GM12892 (cell line): ENCODE measurements around the gene PADI3.

ENCODE experiments used
- DNase-seq: peaks from one replicate; pipeline ENCODE4 v3.0.0; 2011; ENCODE audit not compliant: insufficient read length
- FAIRE-seq: peaks from 2 replicates; lab custom pipeline; 2011; peaks lifted over from hg19 to GRCh38; lab: Jason Lieb, UNC
- POLR2A ChIP-seq: IDR thresholded peaks from 2 replicates; pipeline ENCODE4 v1.6.1; 2011; ENCODE audit warnings: low read depth, low read length, control low read depth
- POLR2AphosphoS5 ChIP-seq: IDR thresholded peaks from 2 replicates; pipeline ENCODE4 v1.6.1; 2011; ENCODE audit warnings: low read depth, low read length, control low read depth
- TAF1 ChIP-seq: IDR thresholded peaks from 2 replicates; pipeline ENCODE4 v1.6.1; 2011; ENCODE audit warnings: low read depth, mild to moderate bottlenecking, control low read depth, low read length, borderline replicate concordance

PADI3 gene

DNA sequence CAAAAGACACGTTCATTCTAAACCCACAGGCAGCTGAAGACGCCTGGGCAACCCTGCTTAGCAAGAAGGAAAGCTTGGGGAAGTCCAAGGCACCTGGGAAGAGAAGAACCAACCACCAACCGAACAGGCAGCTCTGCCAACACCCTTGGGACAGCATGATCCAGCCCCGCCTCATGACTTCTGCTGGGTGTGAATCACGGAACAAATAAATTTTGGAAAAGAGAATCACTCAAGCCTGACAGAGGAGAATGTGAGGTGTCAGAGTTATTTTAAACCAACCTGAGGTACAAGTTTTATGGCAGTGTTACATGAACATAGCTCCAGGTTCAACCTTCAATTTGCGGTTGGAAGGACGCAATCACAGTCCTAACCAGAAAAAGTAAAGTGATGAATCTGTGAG, 49.1 kb downstream of the PADI3 start:
- FAIRE-seq (no peak), DNase-seq (no peak)
- TF ChIP-seq POLR2AphosphoS5, result no peak
- TF ChIP-seq POLR2A, result no peak
- no peak for TF ChIP-seq TAF1

DNA sequence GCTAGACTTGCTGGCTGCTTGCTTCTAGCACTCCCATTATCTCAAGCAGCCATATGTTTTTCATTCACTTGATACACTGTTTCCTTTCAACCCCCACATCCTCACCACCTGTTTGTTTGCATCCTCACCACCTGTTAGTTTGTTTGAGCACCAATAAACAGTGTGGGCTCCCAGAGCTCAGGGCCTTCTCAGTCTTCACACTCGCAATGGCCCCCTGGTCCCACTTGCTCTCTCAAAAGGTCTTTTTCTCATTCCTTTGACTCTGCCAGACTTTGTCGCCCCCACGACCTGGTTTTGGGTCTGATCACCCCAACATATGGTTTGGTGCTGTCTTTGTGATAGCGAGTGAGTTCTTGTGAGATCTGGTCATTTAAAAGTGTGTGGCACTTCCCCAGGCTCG, 52.9 kb downstream of the PADI3 start:
- no peak for FAIRE-seq

DNA sequence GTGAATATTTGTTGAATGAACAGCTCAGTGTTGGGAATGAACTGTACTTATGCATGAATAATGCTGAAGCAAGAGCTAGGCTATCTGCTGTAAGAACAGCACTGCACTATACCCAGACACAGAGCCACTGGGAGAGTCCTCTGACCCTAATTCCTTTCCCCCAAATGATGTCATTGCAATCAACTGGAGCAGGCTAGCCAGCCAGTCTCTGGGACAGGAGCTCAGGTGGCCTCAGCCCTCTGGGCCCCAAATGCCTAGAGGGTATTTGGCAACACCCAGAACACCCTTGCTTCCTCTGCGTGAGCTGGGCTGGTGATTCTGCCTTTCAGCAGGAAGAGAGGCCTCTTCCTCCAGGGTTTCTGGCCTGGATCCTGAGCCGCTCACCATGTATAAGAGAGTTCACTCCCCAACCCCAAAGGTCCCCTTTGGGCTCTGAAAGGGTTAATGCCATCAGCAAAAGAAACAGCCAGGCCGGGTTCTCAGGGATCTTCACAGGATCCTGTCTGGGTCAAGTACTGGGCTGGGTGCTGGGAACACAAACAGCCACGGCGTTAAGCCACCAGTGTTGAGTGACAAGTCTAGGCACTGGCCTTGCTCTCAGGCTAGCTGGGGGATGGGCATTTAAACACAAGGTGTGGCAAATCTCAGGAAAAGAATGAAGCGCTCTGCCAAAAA, 55.4 kb downstream of the PADI3 start:
- no peak for FAIRE-seq
- DNase-seq, result no peak
- TF ChIP-seq POLR2A (no peak), TAF1 (no peak), POLR2AphosphoS5 (no peak)

More for the DNA sequence above, 52.9 kb downstream of the PADI3 start:
- TF ChIP-seq TAF1, result no peak
- TF ChIP-seq POLR2A, result no peak
- TF ChIP-seq POLR2AphosphoS5, result no peak
- no peak for DNase-seq

DNA sequence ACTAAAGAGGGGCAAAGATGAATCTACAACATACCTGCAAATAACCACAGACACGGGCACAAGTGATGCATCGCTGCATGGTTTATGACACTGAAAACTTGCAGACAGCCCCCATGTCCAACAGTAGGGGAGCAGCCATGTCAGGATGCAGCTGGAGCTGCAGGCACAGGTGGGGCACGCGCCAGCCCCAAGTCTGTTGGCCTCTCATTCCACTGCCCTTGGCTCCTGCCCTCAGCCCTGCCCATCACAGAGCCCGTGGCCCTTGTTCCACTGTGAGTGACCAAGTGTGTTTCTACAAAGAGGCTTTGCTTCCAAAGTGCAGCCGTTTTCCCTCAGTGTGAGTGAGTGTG, 55.9 kb downstream of the PADI3 start:
- FAIRE-seq, result no peak
- no peak for TF ChIP-seq POLR2A
- no peak for TF ChIP-seq TAF1
- TF ChIP-seq POLR2AphosphoS5, result no peak
- DNase-seq, result no peak

DNA sequence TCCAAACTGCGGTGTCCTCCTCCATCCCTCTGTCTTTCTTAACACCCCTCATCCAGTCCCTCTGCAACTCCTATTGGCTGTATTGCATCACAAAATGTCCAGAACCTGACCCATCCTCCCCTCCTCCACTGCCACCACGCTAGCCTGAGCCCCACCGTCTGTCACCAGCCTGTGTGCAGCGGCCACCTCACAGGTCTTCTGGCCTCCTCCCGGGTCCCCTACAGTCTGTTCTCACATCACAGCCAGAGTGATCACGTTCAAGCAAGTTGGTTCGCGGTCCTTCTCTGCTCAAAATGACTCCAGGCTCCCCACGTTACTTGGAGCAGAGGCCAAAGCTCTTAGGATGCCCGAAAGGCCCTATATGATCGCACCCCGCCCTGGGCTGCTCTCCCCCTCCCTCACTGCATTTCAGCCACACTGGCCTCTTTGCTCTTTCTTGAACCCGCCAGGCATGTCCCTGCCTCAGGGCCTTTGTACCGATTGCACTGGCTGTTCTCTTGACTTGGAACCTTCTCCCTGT, 56.7 kb downstream of the PADI3 start:
- no peak for FAIRE-seq
- TF ChIP-seq POLR2AphosphoS5 (no peak), POLR2A (no peak), TAF1 (no peak)
- no peak for DNase-seq

DNA sequence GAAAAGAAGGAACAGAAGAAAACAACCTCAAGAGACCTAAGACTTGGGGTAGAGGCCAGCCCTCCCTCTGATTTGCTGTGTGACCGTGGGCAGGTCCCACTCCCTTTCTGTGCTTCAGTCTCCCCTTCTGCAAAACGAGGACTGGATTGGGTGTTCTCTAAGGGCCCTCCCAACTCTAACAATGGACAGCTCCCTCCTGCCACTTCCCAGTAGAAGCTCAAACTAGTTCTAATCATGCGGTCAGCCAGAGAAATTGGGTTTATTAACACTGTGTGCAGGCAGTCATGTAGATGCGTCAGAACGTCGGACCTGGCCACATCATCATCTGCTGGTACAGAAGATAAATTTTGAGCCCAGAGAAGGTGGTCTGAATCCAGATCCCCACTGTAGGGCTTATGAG, 57.5 kb downstream of the PADI3 start:
- FAIRE-seq (no peak), DNase-seq (no peak)
- TF ChIP-seq POLR2A (no peak), TAF1 (no peak)

DNA sequence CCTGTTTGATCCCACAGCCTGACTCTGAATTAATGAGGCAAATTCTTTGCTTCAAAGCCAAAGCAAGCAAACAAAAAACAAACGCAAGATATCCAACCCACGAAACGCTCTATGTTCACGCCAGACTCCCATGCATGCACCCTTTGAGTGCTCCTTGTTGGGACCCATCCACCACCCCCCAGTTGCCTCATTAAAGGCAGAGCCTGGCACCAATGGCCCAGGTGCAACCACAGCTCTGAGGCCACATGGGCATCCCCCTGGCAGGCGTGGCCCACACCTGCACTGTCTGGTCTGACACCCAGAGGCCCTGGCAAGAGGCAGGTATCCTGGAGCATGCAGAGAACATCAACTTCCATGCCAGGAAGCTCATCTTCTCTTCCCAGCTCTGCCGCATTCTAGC, 58.0 kb downstream of the PADI3 start:
- DNase-seq, result no peak
- FAIRE-seq, result no peak
- TF ChIP-seq TAF1, result no peak
- no peak for TF ChIP-seq POLR2A
- TF ChIP-seq POLR2AphosphoS5, result no peak

DNA sequence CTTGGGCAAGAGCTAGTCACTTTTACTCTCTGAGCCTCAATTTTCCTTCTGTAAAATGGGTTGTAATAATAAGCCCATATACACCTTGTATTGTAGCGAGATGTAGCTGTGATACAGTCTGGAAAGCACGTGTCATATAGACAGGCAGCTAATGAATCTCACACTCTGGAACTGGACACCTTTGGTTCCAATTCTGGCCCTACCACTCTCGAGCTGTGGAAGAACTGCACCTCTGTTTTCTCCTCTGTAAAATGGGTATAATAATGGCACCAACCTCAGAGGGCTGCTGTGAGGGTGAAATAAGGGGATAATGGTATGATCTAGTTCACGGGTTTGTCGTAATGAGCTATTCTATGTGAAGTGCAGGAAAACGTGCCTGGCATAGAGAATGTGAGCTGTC, 58.4 kb downstream of the PADI3 start:
- no peak for DNase-seq
- TF ChIP-seq TAF1 (no peak), POLR2A (no peak), POLR2AphosphoS5 (no peak)
- FAIRE-seq, result no peak

DNA sequence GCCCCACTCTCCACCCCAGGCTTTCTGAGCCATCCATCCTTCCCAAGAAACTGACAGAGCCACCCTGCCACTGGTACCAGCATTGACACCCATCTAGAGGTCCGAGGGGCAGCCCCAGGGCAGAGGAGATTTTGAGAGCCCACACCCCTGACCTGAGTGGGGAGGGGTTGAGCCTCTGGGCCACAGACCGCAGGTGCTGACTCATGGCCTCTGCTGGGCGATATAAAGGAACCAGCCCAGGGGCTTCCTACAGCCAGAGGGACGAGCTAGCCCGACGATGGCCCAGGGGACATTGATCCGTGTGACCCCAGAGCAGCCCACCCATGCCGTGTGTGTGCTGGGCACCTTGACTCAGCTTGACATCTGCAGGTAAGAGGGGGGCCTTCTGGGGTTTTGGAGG, 59.0 kb downstream of the PADI3 start, which contains the start of gene PADI4:
TSS of gene PADI4 (plus strand) at position 252 of the 400 bp plus-strand sequence. CDS start at position 278, 26 bp downstream.
- no peak for DNase-seq
- TF ChIP-seq POLR2AphosphoS5, result no peak
- TF ChIP-seq POLR2A, result no peak
- no peak for TF ChIP-seq TAF1
- FAIRE-seq, result no peak

DNA sequence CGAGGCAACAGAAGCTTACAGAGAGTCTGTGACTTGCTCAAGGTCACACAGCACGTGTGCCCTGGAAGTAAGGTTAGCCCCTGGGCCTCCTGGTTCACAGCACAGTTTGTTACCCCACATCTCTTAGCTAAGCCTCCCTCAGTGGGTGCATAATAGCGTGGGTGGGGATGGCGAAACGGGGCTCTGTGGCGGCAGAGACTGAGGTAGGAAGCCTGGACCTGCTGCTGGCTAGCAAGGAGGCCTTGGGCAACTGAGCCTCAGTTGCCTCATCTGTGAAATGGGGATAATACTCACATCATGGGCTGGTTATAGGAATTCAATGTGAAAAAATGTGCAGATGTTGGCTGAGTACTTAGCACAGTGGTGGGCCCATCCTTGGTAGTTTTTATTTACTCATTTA, 59.7 kb downstream of the PADI3 start:
- DNase-seq (no peak), FAIRE-seq (no peak)
- no peak for TF ChIP-seq TAF1
- no peak for TF ChIP-seq POLR2AphosphoS5

DNA sequence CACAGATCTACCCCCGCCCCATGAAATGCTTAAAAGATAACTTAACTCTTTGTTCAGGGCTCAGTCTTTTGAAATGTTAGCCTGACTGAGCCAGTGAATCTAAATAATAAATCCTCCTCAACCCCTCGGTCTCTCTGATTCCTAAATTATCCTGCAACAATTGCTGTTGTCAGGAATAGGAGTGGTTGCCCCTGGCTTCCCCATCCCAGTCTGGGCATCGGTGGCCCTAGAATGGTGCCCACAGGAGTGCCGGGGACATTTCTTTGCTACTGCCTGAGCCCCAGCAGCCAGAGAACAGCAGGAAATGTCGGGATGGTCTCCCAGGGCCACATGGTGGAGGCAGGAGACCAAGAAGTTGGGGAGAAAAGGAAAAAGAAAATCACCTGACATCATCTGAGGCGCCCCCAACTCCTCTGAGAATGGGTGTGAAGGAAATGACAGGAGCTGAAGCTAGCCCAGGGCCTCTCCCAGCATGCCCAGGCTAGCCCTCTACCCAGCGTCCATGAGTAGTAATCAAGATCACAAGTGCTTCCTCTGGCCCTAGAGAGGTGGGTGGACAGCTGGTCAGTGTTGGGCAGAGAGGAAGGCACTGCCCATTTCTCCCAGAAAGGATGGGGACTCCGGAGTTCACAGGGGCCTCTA, 60.6 kb downstream of the PADI3 start:
- TF ChIP-seq TAF1 (no peak), POLR2A (no peak), POLR2AphosphoS5 (no peak)
- FAIRE-seq, result no peak
- no peak for DNase-seq

DNA sequence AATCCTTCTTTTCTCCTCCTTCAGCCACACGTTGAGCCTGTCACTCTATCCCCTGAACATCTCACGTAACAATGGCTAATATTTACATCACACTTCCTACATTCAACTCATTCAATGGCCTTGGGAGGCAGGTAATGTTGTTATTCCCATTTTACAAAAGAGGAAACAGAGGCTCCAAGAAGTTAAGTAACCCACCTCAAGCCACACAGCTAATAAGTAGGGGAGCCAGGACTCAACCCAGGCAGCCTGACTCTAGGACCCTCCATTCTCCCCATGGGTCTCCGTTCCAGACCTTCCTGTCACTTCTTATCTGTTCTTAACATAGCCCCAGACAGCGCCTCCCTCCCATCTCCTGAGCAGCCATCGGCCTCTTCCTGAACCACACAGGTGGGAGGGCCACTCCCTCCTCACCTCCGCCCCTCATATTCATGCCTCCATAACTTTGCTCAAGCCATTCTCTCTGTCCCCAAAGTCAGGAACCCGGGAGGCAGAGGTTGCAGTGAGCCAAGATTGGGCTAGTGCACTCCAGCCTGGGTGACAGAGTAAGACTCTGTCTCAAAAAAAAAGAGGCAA, 61.3 kb downstream of the PADI3 start:
- FAIRE-seq, result no peak
- DNase-seq, result no peak
- TF ChIP-seq POLR2A (no peak), TAF1 (no peak), POLR2AphosphoS5 (no peak)

DNA sequence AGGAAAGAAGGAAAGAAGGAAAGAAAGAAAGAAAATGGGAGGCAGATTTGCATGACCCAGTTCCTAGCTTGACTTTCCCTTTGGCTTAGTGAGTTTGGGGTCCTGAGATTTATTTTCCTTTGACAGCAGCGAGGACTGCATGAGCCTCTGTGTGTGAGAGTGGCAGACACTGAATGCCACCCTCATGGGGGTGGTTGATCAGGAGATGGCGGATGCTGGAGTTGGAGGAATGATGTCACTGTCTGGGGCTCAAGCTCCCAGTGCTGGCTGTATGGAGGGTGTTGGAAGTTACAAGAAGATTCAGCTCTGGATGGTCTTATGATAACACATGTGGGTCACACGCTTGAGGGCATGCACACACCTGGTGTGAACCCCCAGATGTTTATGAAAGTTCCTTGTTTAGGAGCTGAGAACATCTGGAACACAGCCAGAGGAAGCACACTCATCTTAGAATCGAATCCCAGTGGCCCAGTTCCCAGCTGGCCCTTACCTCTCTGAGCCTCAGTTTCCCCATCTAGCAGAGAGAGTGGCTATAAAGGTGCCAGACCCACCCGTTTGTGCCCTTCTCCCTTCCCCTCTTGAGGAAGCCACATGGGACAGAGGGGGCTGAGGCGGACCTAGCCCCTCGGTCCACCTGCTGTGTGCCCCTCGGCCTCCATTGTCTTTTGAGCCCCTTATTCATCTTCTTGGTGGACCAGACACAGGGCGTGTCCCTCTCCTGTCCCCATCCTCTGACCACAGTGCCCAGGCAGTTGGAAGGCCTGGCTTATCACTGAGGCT, 64.8 kb downstream of the PADI3 start:
- DNase-seq, result no peak
- TF ChIP-seq POLR2AphosphoS5 (no peak), TAF1 (no peak), POLR2A (no peak)
- no peak for FAIRE-seq
